IPS DF 19.7 (cell line): ENCODE data around the gene SUMO2.
"Not testable (repeated sequence)": the region's sequence is repeated elsewhere in the genome, so short reads cannot be mapped to it uniquely, and the experiment has no call there.

Experiments used
- DNase-seq: peaks from one replicate; pipeline ENCODE4 v3.0.0-alpha.2; 2013; ENCODE audit warnings: low read depth, low spot score

The SUMO2 gene

DNA sequence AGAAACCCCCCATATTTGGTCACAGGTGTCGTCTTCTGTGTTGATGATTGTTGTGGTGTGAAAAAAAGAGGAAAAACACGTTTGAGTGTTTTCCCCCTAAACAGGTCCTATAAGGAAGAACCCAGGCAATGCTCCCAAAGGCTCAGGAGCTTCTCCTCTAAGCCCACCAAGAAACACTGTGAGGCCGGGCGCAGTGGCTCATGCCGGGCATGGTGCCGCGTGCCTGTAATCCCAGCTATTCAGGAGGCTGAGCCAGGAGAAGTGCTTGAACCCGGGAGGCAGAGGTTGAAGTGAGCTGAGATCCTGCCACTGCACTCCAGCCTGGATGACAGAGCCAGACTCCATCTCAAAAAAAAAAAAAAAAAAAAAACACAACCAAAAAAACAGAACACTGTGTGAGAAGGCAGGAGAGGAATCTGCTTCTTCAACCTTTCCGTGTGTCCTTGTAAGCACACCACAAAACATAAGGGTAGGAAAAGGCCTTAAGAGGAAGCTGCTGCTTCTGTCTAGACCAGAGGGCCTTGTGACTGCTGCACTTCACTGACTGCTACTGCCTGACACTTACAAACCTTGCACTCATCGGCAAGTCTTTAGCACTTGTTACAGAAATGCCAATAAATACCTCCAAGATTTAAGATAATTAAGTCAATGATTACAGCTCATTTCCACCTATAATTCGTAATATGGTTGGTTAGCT lies 37.8 kb downstream of the SUMO2 start:
- DNase-seq, result no peak

DNA sequence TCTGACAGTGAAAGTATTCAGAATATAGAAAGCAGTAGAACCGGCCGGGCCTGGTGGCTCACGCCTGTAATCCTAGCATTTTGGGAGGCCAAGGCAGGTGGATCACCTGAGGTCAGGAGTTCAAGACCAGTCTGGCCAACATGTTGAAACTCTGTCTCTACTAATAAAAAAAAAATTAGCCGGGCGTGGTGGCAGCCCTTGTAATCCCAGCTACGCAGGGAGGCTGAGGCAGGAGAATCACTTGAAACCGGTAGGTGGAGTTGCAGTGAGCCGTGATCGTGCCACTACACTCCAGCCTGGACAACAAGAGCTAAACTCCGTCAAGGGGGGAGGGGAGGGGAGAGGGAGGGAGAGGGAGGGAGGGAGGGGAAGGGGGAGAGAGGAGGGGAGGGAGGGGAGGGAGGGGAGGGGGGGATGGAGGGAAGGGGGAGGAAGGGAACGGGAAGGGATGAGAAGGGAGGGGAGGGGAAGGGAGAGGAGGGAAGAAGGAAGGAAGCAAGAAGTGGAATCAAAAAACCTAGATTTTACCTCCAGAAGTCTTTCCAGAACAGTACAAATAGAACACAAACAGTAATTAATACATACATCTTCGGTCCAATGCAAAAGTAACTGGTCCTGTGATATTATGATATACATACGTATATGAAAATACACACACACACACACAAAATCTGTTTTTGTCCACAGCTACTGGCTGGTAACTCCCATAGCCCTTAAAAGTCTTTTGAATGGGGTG lies 40.4 kb downstream of the SUMO2 start:
- DNase-seq, result no peak

DNA sequence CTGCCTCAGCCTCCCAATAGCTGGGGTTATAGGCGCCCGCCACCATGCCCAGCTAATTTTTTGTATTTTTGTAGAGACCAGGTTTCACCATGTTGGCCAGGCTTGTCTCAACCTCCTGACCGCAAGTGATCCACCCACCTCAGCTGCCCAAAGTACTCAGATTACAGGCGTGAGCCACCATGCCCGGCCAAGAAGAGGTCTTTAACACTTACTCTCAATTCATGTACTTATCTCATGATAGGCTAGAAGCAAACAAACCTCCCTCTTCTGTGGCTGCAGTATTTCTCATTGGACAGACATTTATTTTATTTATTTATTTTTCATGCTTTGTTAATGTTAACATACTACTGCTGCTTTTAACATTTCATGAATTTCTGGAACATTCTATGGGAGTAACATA lies 44.2 kb downstream of the SUMO2 start:
- no peak for DNase-seq

DNA sequence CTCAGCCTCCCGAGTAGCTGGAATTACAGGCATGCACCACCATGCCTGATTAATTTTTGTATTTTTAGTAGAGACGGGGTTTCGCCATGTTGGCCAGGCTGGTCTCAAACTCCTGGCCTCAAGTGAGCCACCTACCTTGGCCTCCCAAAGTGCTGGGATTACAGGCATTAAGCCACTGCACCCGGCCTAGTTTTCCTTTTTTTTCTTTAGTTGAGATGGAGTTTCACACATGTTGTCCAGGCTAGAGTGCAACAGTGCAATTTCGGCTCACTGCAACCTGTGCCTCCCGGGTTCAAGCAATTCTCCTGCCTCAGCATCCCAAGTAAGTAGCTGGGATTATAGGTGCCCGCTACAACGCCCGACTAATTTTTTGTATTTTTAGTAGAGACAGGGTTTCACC lies 45.0 kb downstream of the SUMO2 start:
- not testable (repeated sequence) for DNase-seq

DNA sequence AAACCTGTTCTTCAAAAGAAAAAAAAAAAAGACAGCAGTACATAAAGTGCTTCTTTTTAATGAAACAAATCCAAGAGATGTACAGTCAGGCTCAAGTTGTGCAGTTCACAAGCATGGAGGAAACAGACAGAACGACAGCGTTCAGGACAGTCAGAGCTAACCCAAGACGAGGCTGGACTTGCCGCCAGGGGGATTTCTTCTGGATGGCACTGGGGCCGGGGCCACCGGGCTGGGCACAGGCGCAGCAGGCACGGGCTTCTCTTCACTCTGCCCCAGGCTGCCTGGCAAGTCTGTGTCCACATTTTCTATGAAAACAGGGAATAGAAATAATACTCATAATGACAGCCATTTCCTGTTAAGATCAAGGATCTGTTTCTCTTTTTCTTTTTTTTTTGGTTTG lies 46.8 kb downstream of the SUMO2 start:
- DNase-seq, result no peak

DNA sequence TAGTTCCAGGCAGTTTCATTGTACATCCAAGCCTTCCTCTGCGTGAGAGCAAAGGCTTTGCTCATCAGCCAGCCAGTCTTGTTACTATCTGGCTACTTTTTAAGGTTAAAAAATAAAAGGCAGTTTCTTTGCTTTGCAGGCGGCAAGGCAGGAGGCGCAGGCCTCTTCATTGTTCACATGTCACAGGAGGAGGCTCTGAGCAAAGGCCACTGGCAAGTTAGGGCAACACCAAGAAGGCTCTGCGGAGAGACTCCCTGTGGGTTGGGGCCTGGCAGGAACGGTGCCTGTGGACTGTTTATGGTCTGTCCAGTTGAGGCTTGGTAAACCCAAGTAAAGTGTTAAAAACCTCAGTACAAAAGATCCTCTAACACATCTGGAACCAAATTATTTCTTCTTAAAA lies 47.3 kb downstream of the SUMO2 start:
- no peak for DNase-seq

DNA sequence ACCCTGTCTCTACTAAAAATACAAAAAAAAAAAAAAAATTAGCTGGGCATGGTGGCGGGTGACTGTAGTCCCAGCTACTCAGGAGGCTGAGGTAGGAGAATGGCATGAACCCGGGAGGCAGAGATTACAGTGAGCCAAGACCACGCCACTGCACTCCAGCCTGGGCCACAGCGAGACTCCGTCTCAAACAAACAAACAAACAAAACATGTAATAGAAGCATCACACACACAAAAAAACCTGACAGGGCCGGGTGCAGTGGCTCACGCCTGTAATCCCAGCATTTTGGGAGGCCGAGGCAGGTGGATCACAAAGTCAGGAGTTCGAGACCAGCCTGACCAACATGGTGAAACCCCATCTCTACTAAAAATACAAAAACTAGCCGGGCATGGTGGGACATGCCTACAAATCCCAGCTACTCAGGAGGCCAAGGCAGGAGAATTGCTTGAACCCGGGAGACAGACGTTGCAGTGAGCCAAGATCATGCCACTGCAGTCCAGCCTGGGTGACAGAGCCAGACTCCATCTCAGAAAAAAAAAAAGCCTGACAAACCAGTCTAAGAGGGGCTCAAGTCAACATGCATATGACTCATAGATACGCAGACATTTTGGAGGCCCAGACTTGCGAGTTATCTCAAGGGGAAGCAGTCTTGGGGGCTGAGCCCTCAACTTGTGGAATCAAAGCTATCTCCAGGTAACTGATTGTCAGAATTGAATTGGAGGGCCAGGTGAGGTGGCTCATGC lies 49.0 kb downstream of the SUMO2 start:
- not testable (repeated sequence) for DNase-seq

DNA sequence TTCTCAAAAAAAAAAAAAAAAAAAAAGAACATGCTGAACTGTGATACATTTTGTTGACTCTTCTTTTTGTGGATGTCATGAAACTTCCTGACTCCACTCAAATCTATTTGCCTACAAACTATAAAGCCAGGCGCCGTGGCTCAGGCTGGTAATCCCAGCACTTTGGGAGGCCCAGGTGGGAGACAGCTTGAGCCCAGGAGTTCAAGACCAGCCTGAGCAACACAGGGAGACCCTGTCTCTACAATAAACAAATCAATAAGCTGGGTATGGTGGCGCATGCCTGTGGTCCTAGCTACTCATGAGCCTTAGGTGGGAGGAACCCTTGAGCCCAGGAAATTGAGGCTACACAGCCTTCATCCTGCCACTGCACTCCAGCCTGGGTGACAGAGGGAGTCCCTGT lies 49.8 kb downstream of the SUMO2 start:
- DNase-seq, result no peak

DNA sequence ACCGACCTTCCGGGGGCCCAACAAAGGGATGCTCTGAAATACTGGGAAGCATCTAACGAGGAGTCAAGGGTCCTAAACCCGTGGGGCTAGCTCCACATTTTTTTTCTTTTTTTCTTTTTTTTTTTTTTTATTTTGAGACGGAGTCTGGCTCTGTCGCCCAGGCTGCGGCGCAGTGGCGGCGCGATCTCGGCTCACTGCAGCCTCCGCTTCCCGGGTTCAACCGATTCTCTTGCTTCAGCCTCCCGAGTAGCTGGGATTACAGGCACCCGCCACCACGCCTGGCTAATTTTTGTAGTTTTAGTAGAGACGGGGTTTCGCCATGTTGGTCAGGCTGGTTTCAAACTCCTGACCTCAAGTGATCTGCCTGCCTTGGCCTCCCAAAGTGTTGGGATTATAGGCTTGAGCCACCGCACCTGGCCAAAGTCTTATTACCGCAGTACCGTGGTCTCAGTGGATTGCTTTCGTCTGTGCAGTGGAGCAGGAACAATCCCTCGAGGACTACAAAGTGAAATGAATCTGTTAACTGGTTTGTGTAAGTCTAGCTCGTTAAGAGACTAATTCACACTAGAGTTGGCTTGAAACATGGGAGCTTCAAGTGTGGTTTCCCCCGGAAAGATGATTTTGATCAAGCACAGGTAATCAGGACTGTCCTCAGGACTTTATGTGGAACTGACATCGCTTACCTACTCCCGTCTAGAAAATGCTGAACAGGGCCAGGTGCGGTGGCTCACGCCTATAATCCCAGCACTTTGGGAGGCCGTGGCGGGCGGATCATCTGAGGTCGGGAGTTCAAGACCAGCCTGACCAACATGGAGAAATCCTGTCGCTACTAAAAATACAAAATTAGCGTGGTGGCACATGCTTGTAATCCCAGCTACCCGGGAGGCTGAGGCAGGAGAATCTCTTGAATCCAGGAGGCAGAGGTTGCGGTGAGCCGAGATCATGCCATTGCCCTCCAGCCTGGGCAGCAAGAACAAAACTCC lies 50.5 kb downstream of the SUMO2 start:
- not testable (repeated sequence) for DNase-seq

DNA sequence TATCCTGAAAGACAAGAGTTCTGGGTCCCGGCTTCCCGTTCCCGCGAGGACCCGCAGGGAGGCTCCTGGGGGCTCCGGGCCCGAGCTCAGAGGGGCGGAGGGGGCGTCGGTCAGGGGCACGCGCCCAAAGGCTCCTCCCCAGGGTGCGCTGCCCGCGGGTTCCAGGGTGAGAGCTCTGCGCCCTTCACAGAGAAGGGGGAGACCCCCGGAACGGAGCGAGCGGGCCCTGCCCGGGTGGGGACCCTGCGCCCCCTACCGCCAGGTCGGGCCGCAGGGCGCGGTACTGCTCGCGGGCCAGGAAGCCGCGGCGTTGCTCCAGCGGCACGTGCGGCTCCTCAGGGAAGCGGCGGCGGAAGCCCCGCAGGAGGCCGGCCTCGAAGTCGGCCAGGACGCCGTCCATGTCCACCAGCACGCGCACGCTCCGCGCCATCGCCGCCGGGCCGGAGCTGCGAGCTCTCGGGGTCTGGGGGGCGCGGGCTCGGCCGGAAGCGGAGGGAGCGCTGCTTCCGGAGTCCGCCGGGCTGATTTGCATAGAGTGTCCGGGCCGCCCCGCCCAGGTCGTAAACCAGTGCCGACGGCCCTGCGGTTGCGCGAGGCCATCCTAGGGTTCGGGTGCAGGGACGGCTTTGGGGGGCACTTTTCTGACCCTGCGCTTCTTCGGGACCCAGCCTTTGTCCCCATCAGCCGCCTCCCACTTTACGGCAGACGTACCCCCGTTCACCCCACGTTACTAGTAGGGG lies 51.3 kb downstream of the SUMO2 start, which contains the start of gene NT5C:
TSS of gene NT5C (minus strand) at position 465 of the 740 bp plus-strand sequence. CDS start at position 430, 35 bp downstream.
- peak; percentile 75 for DNase-seq

DNA sequence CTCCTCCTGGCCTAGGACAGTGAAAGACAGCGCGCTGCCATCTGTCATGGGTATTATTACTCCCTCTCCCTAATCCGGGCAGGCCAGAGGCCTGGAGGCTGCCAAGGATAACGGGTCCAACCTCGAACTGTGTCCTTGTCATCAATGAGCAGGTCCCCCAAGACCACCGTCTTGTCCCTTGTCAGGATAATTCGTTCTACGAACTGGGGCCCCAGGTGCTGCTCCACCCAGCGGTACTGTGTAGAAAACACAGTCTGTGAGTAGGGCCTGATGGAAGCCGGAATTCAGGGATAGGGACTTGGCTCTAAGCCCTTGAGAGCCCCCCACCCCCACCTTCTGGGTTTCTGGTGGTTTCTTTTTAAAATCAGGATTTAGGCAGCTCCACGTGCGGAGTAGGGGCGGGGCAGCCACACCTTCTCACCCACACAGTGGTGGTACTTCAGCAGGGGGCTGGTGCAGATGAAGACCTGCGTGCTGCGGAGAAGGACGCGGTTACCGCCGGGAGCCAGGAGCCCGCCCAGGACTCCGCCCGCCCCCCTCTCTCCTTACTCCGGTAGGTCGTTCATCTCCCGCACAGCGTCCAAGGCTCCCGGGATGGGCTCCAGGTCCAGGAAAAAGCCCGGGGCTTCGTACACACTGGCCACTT lies 52.0 kb downstream of the SUMO2 start:
- no peak for DNase-seq

DNA sequence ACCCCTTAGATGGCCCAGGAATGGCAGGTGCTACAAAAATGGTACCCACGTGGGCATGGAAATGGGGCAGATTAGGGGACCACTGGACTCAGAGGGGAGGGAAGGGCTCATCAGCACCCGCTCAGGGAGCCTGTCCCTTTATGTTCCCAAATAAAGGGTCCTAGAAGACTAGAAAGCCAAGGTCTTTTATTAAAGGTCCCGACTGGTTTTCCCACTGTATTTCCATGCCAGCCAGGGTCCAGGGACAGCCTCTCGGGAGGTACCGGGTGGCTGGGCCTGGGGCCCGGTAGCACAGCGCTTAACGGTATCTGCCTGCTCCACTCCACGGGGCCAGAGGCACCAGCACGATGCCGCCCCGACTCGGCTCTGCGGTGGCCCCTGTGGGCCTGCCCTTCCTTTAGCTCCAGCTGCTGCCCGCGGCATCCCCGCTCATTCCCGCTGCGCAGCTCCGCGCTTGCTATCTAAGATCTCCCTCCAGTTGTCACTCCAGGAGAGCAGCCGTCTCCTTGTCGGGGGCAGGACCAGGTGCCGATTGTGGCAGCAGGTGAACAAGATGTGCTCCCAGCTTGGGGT lies 52.6 kb downstream of the SUMO2 start:
- DNase-seq, result no peak

DNA sequence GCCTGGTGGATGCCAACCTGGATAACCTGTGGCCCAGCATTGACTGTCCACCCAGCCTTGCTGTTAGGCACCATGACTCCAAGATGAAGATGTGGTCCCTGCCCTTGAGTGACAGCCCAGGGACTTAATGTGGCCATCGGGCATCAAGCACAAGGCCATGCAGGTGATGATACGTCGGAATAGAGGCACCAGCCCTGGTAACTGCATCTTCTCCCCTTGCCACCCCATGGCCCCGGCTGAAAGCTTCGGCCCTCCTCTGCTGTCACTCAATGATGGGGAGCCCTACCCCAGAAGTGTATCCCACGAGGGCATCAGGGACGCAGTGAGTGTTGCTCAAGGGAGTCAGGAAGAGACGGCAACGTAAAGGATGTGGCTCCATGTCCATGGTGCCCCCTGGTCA lies 53.2 kb downstream of the SUMO2 start:
- no peak for DNase-seq

DNA sequence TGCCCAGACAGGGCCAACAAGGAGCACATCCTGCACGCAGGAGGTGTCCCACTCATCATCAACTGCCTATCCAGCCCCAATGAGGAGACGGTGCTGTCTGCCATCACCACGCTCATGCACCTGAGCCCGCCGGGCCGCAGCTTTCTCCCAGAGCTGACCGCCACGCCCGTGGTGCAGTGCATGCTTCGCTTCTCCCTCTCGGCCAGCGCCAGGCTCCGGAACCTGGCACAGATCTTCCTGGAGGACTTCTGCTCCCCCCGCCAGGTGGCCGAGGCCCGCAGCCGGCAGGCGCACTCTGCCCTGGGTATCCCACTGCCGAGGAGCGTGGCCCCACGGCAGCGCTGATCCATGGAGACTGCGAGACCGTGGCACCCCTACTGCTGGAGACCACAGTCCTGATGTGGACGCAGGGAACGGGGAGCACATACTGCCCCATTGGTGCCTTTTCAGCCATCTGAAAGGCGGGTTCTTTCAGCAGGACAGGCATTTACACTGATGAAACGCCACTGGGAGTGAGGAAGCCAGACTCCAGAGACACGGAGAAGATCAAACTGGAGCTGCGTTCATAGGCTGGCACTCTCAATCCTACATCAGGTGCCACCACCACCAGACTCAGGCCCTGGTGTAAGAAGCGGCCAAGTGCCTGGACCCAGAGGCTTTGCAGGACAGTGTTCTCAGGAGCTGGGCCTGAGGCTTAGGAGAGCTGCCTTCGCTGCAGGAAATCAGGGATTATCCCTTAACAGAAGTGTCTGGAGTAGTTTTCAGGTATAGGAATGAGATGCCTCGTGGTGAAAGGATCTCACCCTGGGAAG lies 53.9 kb downstream of the SUMO2 start:
- no peak for DNase-seq

DNA sequence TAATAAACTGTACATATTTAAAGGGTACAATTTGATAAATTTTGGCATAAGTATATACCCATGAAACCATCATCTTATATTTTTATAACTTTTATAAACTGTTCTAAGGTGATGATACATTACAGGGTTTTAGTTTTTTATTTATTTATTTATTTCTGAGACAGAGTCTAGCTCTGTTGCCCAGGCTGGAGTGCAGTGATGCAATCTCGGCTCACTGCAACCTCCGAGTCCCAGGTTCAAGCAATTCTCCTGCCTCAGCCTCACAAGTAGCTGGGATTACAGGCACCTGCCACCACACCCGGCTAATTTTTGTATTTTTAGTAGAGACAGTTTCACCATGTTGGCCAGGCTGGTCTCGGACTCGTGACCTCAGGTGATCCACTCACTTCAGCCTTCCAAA lies 54.8 kb downstream of the SUMO2 start:
- not testable (repeated sequence) for DNase-seq

DNA sequence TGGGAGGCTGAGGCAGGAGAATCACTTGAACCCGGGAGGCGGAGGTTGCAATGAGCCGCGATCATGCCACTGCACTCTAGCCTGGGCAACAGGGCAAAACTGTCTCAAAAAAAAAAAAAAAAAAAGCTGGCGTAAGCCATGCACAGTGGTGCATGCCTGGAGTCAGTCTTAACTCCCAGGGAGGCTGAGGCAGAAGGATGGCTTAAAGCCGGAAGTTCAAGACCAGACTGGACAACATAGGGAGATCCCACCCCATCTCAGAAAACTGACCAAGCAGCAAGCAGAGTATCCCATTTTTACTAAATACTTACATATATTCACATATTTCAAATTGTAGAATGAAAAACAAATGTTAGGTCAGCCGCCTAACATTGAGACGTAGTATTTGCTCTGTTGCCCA lies 55.8 kb downstream of the SUMO2 start:
- DNase-seq, result no peak

DNA sequence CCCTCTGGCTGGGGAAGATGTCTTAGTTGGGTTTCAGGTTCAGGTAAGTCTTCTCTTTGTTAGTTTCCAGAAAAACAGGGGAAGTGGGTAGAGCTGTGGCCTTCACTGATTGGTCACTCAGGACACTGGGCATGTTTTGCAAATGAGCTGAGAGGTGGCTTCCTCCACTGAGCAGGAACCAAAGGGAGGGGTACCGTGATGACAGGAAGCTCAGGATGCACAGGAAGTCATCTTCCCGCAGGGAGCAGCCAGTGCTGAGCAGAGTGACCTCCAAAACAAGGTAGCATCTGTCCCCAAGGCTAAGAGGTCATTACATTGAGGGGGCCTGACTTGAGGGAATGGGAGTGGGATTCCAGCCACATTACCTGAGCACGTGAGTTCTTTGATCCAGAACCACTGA lies 56.8 kb downstream of the SUMO2 start:
- peak; percentile 40 for DNase-seq

DNA sequence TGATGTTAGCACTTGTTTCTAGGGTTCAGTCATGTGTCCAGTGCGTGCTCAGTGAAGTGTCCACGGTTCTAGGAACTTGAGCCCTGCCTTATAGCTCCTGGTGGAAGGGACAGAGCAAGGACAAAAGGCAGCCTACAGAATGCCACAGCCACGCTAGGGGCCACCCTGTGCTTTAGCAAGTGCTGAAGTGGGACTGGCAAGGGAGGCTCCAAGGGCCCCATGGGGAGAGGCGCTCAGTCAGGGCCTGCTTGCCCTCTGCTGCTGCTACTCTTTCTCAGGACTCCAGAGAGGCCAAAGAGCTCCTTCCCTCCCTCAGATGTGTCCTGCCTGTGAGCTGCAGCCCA lies 58.0 kb downstream of the SUMO2 start:
- no peak for DNase-seq
